HG03521 (cell line): ENCODE measurements around the gene ZFR2.
"Not testable (repeated sequence)": the region's sequence is repeated elsewhere in the genome, so short reads cannot be mapped to it uniquely, and the experiment has no call there.

Experiments used
- ATAC-seq: cut with Tn5 transposase; IDR thresholded peaks from one replicate; pipeline ENCODE4 v1.9.1; 2021; ENCODE audit warnings: mild to moderate bottlenecking, moderate library complexity; ENCODE audit not compliant: unreplicated experiment

Gene ZFR2

GRCh38 chr19:3758297-3758696 is 110.5 kb downstream of the ZFR2 start:
- ATAC-seq = not testable (repeated sequence)

- ATAC-seq = not testable (repeated sequence)
These were observed 111.1 kb downstream of the ZFR2 start for GRCh38 chr19:3757705-3758104.
